Activated CD4-positive, alpha-beta T cell treated with anti-CD3 and anti-CD28 coated beads, Interleukin-2, amount 50 U/mL, for 4 hours (primary cell): ENCODE results near the gene UNC45B.
A peak's percentile ranks its signal among the peaks of the same experiment; 100 is the strongest.
"Not testable (repeated sequence)": the region's sequence is repeated elsewhere in the genome, so short reads cannot be mapped to it uniquely, and the experiment has no call there.

ENCODE experiments used
- DNase-seq, 2 experiments: peaks; one replicate each; pipeline ENCODE4 v3.0.0-alpha.2; 2020

UNC45B gene

GRCh38 chr17:35171834-35172233 lies 24.2 kb downstream of the UNC45B start:
- DNase-seq = no peak

- DNase-seq = not testable (repeated sequence)
Observed at GRCh38 chr17:35172321-35172720, 24.7 kb downstream of the UNC45B start.

GRCh38 chr17:35174835-35175334 lies 27.3 kb downstream of the UNC45B start:
- no peak for DNase-seq

GRCh38 chr17:35175638-35176415 lies 28.2 kb downstream of the UNC45B start:
- no peak for DNase-seq

GRCh38 chr17:35176897-35177296 lies 29.3 kb downstream of the UNC45B start:
- no peak for DNase-seq

GRCh38 chr17:35179379-35179778 lies 31.8 kb downstream of the UNC45B start:
- DNase-seq = not testable (repeated sequence)

- no peak for DNase-seq
Observed at GRCh38 chr17:35183332-35183731, 35.7 kb downstream of the UNC45B start.

GRCh38 chr17:35184274-35184673 lies 36.7 kb downstream of the UNC45B start:
- DNase-seq = no peak

GRCh38 chr17:35185849-35186248 lies 38.2 kb downstream of the UNC45B start:
- no peak for DNase-seq

- no peak for DNase-seq
Observed at GRCh38 chr17:35187481-35187880, 39.9 kb downstream of the UNC45B start.

- no peak for DNase-seq
Observed at GRCh38 chr17:35188111-35188510, 40.5 kb downstream of the UNC45B start.

- DNase-seq = no peak
Observed at GRCh38 chr17:35189291-35189690, 41.7 kb downstream of the UNC45B start.

- no peak for DNase-seq
Observed at GRCh38 chr17:35191001-35191695, 43.5 kb downstream of the UNC45B start.

- DNase-seq = no peak
Observed at GRCh38 chr17:35192708-35193107, 45.1 kb downstream of the UNC45B start.

- DNase-seq = not testable (repeated sequence)
Observed at GRCh38 chr17:35194001-35194400, 46.4 kb downstream of the UNC45B start, which contains the start of gene SLC35G3. Gene SLC35G3 (minus strand): TSS chr17:35194393. CDS start chr17:35194307, 86 bp downstream.

GRCh38 chr17:35195062-35195461 lies 47.4 kb downstream of the UNC45B start:
- DNase-seq = not testable (repeated sequence)

GRCh38 chr17:35202582-35202981 lies 55.0 kb downstream of the UNC45B start:
- not testable (repeated sequence) for DNase-seq

GRCh38 chr17:35210741-35211140 lies 63.1 kb downstream of the UNC45B start:
- peak; percentile 28 to 33 for DNase-seq

- no peak for DNase-seq
Observed at GRCh38 chr17:35212668-35213067, 65.1 kb downstream of the UNC45B start.

GRCh38 chr17:35213412-35213940 lies 65.9 kb downstream of the UNC45B start:
- DNase-seq = no peak

- DNase-seq = no peak
Observed at GRCh38 chr17:35214192-35214591, 66.6 kb downstream of the UNC45B start.

GRCh38 chr17:35214631-35215273 lies 67.1 kb downstream of the UNC45B start:
- DNase-seq = no peak

GRCh38 chr17:35217107-35217506 lies 69.5 kb downstream of the UNC45B start:
- DNase-seq = no peak
